Natural killer cell (primary cell): ENCODE measurements around the gene CPLX1. TPM values are rescaled to one million over a fixed set of nuclear protein-coding genes. Genes with fewer than 3 reads are reported as not detected.

Experiments used
- ATAC-seq, 3 donors: fragments of 150-1000 bp in 2 of 3; fragments of 200-7000 bp in 1 of 3; cut with Tn5 transposase; 1 replicate in 1 of 3; 2 replicates in 2 of 3; pipeline ENCODE4 v1.10.0; 2021; ENCODE audit warnings: mild to moderate bottlenecking in 2 of 3, moderate library complexity in 2 of 3
- DNase-seq, 2 donors: peaks; one replicate each; pipeline versions ENCODE4 v3.0.0 to v3.0.0-alpha.2; 2013 to 2021; ENCODE audit warnings: mixed read lengths in 1 of 2
- H3K27ac ChIP-seq: one replicate; pipeline ENCODE4 v1.5.1; 2013; ENCODE audit warnings: mild to moderate bottlenecking, low read length
- H3K27me3 ChIP-seq: one replicate; pipeline ENCODE4 v1.6.1; 2013; ENCODE audit warnings: low read length; ENCODE audit not compliant: control insufficient read depth, insufficient read depth
- H3K36me3 ChIP-seq: one replicate; pipeline ENCODE4 v1.6.1; 2013; ENCODE audit warnings: low read length; ENCODE audit not compliant: control insufficient read depth, insufficient read depth
- H3K4me1 ChIP-seq: one replicate; pipeline ENCODE4 v1.6.1; 2013; ENCODE audit warnings: low read length; ENCODE audit not compliant: control insufficient read depth, insufficient read depth
- H3K4me3 ChIP-seq: one replicate; pipeline ENCODE4 v1.5.1; 2013; ENCODE audit warnings: low read length
- H3K9me3 ChIP-seq: one replicate; pipeline ENCODE4 v1.6.1; 2013; ENCODE audit warnings: low read length; ENCODE audit not compliant: control insufficient read depth, insufficient read depth
- H3K27ac Mint-ChIP-seq, 2 donors: one replicate each; pipeline ENCODE4 v1.8.0; 2022; ENCODE audit warnings: mild to moderate bottlenecking in 2 of 2, mixed read lengths in 2 of 2, moderate library complexity in 1 of 2
- H3K27me3 Mint-ChIP-seq, 2 donors: one replicate each; pipeline ENCODE4 v1.8.0; 2022; ENCODE audit warnings: low read depth in 2 of 2, mixed read lengths in 2 of 2
- H3K36me3 Mint-ChIP-seq: one replicate; pipeline ENCODE4 v1.8.0; 2022; ENCODE audit warnings: mixed read lengths
- H3K4me1 Mint-ChIP-seq, 2 donors: one replicate each; pipeline ENCODE4 v1.8.0; 2022; ENCODE audit warnings: mixed read lengths in 2 of 2
- H3K4me3 Mint-ChIP-seq: one replicate; pipeline ENCODE4 v1.8.0; 2022; ENCODE audit warnings: mild to moderate bottlenecking, moderate library complexity, mixed read lengths
- H3K9me3 Mint-ChIP-seq, 2 donors: one replicate each; pipeline ENCODE4 v1.8.0; 2022; ENCODE audit warnings: mixed read lengths in 2 of 2
- WGBS: methylation state at CpG from one replicate; pipeline ENCODE4 v1.1.7; 2013; ENCODE audit warnings: missing lambda C conversion rate; ENCODE audit not compliant: insufficient coverage; 5-methylcytosine and 5-hydroxymethylcytosine counted together
- intact Hi-C: fragments of 100-400 bp; cut with micrococcal nuclease; formaldehyde crosslinking; loops from one replicate; pipeline ENCODE4 v1.14.2; 2022
- total RNA-seq, 4 donors: library from RNA; stranded (reverse); fragments of 120-200 nt in 1 of 4; gene quantifications; one replicate each; pipeline versions ENCODE4 v1.2.3 to v1.2.4, GENCODE V29; 2013 to 2022
- TF ChIP-seq, protein P1 (sequence below): fragments of 200-600 bp; IDR thresholded peaks from one replicate; pipeline ENCODE4 v1.8.0; 2022; ENCODE audit warnings: antibody characterized with exemption

Gene CPLX1
- total RNA-seq, 3 donors from 2014 or later (not counting 1 experiment from before 2014, with no cell fraction given), result not detected

GRCh38 chr4:735583-735982, 90.3 kb downstream of the CPLX1 start:
- no peaks in the 10 kb centered on the region for H3K36me3 Mint-ChIP-seq
- no peak for DNase-seq
- WGBS, result 98% methylated on average over 7 of the region's 8 CpGs

More at GRCh38 chr4:735583-735982, 90.3 kb downstream of the CPLX1 start:
- no peak overlapping the region for H3K4me3 ChIP-seq
- no peak overlapping the region for H3K27ac ChIP-seq
- ATAC-seq, result no peak
- TF ChIP-seq, protein P1, sequence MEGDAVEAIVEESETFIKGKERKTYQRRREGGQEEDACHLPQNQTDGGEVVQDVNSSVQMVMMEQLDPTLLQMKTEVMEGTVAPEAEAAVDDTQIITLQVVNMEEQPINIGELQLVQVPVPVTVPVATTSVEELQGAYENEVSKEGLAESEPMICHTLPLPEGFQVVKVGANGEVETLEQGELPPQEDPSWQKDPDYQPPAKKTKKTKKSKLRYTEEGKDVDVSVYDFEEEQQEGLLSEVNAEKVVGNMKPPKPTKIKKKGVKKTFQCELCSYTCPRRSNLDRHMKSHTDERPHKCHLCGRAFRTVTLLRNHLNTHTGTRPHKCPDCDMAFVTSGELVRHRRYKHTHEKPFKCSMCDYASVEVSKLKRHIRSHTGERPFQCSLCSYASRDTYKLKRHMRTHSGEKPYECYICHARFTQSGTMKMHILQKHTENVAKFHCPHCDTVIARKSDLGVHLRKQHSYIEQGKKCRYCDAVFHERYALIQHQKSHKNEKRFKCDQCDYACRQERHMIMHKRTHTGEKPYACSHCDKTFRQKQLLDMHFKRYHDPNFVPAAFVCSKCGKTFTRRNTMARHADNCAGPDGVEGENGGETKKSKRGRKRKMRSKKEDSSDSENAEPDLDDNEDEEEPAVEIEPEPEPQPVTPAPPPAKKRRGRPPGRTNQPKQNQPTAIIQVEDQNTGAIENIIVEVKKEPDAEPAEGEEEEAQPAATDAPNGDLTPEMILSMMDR, result no peak
- Mint-ChIP-seq H3K27me3 (no peaks in the 10 kb centered on the region), H3K4me3 (no peak overlapping the region), H3K4me1 (no peaks in the 10 kb centered on the region), H3K9me3 (no peaks in the 10 kb centered on the region), H3K27ac (no peak overlapping the region)
- H3K27me3 ChIP-seq, result no peaks in the 10 kb centered on the region
- H3K4me1 ChIP-seq, result no peaks in the 10 kb centered on the region
- no peaks in the 10 kb centered on the region for H3K9me3 ChIP-seq
- intact Hi-C loops, result no loop called here
- H3K36me3 ChIP-seq, result peaks cover 45% of the 10 kb centered on the region

Other genes starting within 250 kb of the CPLX1 start
- gene TMEM271, start 249.8 kb downstream of the CPLX1 start, total RNA-seq, result not detected
- 10 to 100 TPM; 15.8 to 18.8 (median 17.2) TPM for gene PDE6B, start 200.6 kb downstream of the CPLX1 start, total RNA-seq
- gene ATP5ME, start 151.9 kb downstream of the CPLX1 start, total RNA-seq, result 100 to 1,000 TPM; 114 to 140 (median 136) TPM
- gene MYL5, start 151.6 kb downstream of the CPLX1 start, total RNA-seq, result 10 to 100 TPM; 23.4 to 39.5 (median 30.1) TPM
- 10 to 100 TPM; 10.0 to 14.9 (median 10.4) TPM for gene SLC49A3, start 137.0 kb downstream of the CPLX1 start, total RNA-seq
- 100 to 1,000 TPM in 1 of 3 donors, 10 to 100 TPM in 2; 71.2 to 101 (median 97.2) TPM for gene PCGF3, start 120.3 kb downstream of the CPLX1 start, total RNA-seq
- 100 to 1,000 TPM; 349 to 358 (median 349) TPM for gene GAK, start 106.2 kb upstream of the CPLX1 start, total RNA-seq
- 10 to 100 TPM; 72.8 to 79.8 (median 73.2) TPM for gene TMEM175, start 106.3 kb upstream of the CPLX1 start, total RNA-seq
- gene DGKQ, start 147.4 kb upstream of the CPLX1 start, total RNA-seq, result 10 to 100 TPM; 64.2 to 79.5 (median 65.2) TPM
- 10 to 100 TPM; 38.7 to 43.6 (median 43.0) TPM for gene IDUA, start 160.9 kb upstream of the CPLX1 start, total RNA-seq
- under 1 TPM; 0.19 to 0.80 (median 0.61) TPM for gene SLC26A1, start 167.3 kb upstream of the CPLX1 start, total RNA-seq
- gene FGFRL1, start 185.5 kb upstream of the CPLX1 start, total RNA-seq, result 10 to 100 TPM; 28.0 to 39.8 (median 32.5) TPM